ENCODE results near the gene PAPPA2.

DNA sequence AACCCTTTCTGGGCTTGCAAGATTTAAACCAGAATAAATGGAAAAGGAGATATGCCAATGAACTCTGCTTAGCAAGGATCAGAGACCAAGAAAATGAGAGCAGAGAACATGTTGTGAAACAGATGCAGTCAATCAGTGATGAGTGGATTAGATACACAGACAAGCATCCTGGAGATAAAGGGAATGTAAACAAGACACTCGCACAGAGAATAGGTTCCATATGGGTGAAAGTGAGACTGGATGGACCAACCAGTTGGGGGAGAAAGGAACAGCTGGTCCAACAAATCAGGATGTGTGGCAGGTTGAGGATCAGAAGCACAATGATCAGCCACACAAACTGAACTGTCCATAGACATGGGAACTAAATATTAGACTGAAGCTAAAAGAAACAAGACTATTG, 363.3 kb downstream of the PAPPA2 start:
- no peak for TF ChIP-seq POLR2A (IDR thresholded peaks at IDR 0.05)
- TF ChIP-seq, protein P1, sequence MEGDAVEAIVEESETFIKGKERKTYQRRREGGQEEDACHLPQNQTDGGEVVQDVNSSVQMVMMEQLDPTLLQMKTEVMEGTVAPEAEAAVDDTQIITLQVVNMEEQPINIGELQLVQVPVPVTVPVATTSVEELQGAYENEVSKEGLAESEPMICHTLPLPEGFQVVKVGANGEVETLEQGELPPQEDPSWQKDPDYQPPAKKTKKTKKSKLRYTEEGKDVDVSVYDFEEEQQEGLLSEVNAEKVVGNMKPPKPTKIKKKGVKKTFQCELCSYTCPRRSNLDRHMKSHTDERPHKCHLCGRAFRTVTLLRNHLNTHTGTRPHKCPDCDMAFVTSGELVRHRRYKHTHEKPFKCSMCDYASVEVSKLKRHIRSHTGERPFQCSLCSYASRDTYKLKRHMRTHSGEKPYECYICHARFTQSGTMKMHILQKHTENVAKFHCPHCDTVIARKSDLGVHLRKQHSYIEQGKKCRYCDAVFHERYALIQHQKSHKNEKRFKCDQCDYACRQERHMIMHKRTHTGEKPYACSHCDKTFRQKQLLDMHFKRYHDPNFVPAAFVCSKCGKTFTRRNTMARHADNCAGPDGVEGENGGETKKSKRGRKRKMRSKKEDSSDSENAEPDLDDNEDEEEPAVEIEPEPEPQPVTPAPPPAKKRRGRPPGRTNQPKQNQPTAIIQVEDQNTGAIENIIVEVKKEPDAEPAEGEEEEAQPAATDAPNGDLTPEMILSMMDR (IDR thresholded peaks at IDR 0.05) = no peak
- TF ChIP-seq EP300 (IDR thresholded peaks at IDR 0.05) = no peak
